Stromal cell of bone marrow (primary cell): ENCODE data around the gene CTSK.

Experiments
- DNase-seq: peaks from one replicate; pipeline ENCODE4 v3.0.0-alpha.2; 2012; ENCODE audit warnings: low read depth

Gene CTSK

DNA sequence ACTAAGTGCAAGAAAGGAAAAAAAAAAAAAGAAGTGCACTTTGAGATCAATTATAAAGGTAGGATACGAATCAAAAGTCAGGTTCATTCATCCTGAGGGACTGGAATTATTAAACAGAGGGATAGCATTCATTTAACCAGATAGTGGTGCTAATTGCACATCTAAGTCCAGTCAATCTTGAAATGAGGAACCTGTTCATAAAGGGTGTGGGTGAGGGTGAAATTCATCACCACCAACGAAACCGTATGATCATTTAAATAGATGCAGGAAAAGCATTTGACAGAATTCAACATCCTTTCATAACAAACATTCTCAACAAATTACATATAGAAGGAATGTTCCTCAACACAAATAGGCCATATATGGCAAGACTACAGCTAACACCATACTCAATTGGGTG is 48.0 kb downstream of the CTSK start:
- DNase-seq = no peak

DNA sequence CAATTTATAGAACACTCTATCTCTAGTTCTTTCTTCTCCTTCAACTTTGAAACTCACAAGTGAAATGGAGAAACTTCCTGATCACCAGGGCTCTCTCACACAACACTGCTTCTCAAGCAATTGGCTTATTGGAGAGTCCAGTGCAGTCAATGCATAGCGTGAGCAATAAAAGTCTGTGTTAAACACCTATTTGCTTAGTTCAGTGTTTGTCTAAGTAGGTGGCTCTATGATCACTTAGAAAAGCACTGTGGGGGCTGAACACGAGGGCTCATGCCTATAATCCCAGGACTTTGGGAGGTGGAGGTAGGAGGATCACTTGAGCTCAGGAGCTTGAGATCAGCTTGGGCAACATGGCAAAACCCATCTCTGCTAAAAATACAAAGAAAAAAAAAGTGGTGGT is 54.6 kb downstream of the CTSK start:
- no peak for DNase-seq

DNA sequence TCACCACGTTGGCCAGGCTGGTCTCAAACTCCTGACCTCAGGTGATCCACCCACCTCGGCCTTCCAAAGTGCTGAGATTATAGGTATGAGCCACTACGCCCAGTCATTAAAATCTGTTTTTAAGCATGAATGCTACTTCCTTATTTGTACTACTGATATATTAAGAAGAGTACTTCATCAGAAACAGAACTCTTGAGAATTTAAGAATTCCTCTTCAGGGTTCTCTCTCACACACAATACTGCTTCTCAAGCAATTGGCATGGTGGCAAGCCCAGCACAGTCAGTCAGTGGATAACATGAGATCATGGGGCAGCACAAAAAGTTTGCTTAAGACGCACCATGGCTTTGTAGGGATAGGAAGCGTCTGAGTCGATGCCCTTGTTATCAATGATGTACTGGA is 56.6 kb downstream of the CTSK start:
- no peak for DNase-seq

DNA sequence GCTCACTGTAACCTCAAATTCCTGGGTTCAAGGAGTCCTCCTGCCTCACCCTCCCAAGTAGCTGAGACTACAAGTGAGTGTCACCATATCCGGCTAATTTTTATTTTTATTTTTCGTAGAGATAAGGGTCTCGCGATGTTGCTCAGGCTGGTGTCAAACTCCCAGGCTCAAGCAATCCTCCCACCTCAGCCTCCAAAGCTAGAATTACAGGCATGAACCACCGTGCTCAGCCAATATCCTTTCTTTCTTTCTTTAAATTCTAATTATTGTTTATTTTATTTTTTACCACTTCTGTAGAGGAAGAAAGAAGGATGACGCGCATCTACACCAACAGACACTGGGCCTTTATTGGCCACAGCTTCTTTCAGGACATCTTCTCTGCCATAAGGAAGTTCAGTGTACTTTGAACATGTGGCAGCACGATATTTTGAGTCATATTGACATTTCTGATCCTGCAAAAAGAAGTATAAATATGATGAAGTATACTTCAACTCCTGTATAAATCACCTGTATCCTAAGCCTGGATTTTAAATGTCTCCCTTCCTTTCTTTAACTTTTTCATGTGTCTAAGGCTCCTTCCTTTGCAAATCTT is 58.2 kb downstream of the CTSK start:
- no peak for DNase-seq

DNA sequence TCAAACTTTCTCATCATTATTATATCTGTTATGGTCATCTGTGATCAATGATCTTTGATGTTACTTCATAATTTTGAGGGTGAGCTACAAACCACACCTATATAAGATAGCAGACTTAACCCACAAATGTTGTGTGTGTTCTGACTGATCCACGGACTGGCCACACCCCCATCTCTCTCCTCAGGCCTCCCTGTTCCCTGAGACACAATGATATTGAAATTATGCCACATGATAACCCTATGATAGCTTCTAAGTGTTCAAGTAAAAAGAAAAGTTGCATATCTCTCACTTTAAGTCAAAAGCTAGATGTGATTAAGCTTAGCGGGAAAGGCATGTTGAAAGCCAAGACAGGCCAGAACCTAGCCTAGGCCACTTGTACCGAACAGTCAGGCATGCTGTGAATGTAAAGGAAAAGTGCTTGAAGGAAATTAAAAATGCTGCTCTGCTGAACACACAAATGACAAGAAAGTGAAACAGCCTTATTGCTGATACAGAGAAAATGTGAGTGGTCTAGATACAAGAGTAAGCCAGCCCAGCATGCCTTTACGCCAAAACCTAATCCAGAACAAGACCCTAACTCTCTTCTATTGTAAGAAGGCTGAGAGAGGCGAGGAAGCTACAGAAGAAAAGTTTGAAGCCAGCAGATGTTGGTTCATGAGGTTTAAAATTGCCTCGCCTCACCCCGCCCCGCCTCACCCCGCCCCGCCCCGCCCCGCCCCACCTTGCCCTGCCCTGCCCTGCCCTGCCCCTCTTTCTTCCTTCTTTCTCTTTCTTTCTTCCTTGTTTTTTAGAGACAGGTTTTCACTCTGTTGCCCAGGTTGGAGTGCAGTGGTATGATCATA is 59.0 kb downstream of the CTSK start:
- DNase-seq = no peak
